HG03378 (cell line): ENCODE results near the gene OSBPL1A.

Source experiments
- ATAC-seq: cut with Tn5 transposase; IDR thresholded peaks from one replicate; pipeline ENCODE4 v1.9.1; 2021; ENCODE audit warnings: mild to moderate bottlenecking, moderate library complexity; ENCODE audit not compliant: unreplicated experiment

Gene OSBPL1A

DNA sequence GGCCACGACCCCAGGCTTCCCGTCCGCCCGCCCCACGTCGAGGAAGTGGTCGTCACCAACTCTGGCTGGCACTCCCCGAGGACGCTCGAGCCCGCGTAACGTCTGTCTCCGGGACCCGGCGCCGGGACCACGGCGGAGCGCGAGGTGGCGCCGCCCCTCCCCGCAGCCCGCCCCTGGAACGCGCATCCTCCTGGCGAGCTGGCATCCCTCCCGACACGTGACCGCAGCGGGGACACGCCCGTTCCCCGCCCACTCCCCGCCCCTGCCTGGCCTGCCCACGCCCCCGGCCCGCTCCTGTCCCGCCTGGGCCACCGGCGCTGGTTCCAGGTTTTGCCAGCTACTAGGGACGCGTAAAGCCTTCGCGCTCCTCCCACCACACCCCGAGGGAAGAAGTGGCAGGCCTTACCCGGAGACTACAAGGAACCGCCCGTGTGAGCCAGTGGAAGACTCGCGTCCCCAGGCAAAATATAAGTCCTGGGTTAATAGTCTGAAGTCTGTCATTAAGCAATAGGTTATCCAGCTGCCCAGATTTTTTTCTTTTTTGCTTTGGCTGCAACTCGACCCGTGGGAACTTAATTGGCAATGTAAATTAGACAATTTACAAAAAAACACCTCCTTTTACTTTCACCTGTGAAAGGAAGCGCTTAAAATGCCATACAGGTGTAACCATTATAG, at the start of gene OSBPL1A:
TSS of gene OSBPL1A (minus strand) at position 131 of the 675 bp plus-strand sequence. CDS start 20,291 bp downstream, outside the sequence.
- no peak for ATAC-seq

DNA sequence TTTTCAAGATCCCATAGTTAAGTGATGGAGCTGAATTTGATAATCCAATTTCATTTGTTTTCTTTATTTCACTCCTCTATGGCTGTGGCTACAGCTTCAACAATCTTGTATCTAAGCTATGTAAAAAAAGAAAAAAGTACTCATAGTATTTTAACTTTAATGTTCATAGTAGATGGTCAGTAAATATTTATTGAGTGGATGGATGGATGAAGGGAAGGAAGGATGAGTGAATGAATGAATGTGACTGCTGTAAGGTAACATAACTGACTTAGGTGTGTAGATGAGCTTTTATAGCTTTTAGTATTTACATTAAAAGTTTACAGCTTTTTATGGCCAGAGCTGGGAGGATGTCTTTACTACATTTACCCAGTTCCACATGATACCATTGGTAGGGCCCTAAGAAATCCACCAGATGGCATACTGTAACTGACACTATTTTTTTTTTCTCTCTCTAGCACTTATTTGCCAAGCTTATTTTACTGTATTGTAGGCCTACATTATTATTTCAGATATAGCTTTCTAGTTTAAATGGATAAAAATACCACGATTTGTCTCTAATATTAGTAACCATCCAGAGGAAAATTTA, 49.4 kb upstream of the OSBPL1A start:
- ATAC-seq: no peak

DNA sequence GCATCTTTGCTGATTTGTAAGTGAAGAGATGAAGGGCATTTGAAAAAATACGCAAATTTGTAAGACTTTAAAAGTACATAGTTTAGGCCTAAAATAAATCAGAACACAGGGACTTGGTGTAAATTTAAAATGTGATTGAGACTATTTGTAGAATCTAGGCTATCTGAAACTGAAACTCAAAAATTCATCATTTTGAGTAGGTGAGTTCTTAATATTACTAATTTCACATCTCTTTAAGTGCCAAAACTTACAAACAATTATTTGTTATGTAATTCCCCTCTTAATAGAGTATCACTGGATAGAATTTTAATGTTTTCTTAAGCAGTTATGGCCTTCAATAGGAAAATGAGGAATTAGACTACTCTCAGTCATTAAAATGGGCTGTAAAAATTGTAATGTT, 48.8 kb upstream of the OSBPL1A start:
- peak; percentile 76 for ATAC-seq

DNA sequence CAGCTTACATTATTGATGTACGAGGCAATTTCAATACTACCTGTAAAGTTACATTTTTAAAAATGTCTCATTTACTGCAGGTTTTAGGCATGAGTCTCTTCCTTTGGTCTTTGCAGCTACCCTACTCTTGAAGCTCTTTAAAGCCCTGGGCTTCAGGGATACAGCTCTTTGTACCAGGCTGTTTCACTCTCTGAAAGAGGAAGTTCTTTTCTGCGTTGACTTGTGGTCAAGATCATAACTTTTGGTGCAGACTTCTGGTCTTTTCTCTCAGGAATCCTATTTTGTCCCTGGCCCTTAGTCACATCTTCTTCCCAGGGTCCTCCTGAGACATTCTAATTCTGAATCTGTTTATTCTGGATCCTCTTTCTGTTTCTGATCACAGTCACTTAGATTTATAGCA, 46.2 kb upstream of the OSBPL1A start:
- ATAC-seq: peak; percentile 68

DNA sequence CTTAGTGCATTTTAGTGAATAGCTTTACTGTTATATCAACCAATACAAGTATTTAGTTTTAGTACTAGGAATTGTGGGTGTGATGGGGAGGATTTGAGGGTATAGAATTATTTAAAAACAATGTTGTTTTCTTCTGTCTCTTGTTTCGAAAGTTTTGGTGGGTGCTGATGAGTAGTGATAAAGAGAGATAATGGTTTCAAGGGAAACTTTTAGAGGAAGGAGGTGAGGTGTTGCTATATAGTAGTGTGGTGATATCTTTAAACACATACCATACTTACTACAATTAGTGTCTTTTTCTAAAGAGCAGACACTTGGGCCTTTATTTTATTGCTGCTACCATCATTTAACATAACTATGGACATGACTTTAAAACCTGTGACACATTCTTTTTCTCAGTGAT, 39.3 kb upstream of the OSBPL1A start:
- ATAC-seq: no peak

DNA sequence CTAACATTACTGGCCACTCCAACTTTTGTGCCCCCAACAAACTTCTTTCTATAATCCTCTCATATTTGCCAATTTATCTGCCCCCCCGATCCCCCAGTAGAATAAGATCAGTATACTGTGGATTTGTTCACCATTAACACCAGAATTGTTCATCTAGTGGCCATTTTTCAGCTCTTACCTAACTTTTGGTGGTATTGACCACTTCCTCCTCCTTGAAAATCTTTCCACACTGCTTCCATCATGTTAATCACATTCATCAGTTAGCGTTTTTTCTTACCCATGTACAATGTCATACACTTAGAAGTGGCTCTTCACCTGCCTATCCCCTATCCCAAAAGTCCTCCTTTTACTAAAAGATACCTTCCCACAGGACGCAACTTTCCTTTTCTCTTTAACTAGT, 35.0 kb upstream of the OSBPL1A start:
- no peak for ATAC-seq

DNA sequence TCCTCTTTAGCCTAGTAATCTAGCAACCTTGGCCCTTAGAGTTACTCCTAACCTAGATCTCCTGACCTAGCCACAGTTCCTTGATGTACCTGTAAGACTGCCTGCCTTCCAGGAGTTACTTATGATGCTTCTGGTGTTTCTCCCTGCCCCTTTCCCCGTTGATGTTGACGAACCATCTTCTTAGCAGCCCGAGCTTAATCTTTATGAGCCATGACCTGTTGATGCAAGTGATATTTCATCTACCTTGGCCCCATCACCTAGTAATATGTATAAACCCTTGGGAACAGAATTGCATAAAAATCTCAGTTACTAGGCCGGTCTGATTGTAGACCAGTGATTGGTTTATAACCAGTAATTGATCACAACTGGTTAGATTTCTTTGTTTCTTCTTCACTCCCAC, 31.6 kb upstream of the OSBPL1A start:
- no peak for ATAC-seq

DNA sequence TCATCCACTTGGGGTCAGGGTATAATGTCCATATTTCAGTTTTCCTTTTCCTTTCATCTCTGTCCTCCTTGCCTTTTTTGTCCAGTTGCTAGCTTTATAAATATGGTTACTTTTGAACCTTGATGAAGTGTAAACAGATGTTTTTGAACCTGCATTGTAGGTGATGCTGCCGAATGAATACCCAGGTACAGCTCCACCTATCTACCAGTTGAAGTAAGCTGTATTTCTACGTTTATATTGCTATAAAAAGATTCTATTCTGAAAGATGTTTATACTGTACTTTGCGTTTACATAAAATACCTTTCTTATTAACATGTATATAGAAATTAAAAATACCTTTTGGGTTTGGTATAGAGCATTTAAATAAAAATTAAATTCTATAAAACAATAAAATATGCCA, 31.1 kb upstream of the OSBPL1A start:
- no peak for ATAC-seq

DNA sequence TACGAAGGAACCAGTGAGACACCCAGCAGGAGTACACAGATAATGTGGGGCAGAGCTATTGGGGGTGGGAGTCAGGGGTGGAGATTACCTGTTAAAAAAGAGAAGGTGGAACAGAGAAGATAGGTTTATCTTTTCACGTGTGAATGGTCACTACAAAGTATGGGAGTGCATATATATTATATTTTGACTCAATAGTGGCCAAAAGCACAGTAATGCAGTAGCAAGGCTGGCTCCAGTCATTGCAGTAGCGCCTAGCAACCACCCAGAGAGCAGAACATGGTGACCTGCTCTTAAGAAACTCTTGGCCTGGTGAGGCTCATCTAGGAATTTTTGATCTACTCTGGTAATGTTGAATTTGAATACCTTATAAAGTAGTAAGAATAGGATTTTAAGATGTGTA, 29.9 kb upstream of the OSBPL1A start:
- ATAC-seq: no peak

DNA sequence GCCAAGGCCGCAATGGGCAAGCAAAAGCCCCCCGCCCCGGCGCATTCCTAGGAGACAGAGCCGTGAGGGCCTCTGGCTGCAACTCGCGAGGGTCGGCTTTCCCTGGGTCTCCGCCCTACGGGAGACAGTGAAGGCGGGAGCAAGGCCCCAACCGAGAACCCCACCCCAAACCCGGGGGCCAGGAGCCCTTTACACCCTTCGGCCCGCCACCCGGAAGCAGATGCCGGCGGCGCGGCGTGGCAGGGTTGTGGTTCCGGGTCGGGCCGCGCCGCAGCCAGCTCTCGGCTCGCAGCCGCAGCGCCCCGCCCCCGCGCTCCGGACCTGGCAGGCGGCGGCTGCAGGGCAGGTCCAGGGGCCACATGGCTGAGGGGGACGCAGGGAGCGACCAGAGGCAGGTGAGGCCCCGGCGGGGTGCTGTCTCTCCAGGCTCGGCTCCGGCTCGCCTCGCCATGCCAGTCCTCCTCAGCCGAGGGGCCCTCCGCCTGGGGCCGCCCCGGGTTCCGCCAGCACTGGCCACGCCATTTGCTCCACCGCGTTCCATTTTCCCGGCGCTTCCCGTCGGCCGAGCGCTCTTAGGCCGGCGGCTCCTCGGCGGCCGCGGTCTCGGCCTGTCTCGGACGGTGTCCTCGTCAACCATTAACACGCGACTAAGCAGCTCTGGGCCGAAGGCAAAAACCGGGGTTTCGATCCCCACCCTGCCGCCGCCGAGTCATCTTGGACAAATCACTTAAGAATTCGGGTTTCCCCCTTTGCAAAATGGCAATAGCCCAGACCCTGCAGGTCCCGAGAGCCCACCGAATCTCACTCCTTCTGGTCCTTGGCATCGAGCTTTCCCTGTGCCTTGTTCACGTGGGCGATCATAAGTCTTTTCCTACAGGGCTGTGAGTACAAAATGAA, 29.0 kb upstream of the OSBPL1A start, which contains the start of gene IMPACT:
TSS of gene IMPACT (plus strand) at position 273 of the 897 bp plus-strand sequence. CDS start at position 360, 87 bp downstream.
- ATAC-seq: peak; percentile 74

DNA sequence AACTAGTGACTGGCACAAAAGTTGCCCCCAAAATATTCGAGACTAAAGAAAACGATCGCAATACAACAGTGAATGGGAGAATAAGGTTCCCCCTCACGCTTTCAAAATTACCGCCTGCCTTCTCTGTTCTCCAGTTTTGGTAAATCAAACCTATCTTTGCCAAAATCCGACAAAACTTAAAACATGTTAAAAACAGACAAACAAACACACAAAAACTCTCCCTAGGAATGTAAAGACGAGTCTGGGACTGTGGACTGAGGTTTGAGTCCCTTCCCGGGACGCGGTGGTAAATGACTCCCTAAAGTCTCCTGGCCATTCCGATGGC, 28.4 kb upstream of the OSBPL1A start:
- no peak for ATAC-seq

DNA sequence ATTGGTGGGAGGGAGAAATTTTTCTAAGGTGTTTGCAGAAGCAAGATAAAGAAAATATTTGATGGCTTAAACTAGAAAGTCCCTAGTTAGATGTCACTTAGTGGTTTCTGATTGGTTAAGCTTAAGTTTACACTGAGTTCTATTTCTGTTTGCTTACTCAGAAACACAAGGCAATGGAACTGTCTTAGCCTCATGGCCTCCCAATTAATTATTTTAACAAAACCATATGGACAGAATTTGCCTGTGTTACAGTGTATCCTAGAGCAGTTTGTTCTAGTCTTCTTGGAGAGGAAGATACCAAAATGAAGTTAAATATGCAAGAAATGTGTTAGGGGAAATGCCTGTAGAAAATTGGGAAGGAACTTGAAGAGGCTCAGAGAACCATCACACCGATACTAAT, 24.2 kb upstream of the OSBPL1A start:
- no peak for ATAC-seq

DNA sequence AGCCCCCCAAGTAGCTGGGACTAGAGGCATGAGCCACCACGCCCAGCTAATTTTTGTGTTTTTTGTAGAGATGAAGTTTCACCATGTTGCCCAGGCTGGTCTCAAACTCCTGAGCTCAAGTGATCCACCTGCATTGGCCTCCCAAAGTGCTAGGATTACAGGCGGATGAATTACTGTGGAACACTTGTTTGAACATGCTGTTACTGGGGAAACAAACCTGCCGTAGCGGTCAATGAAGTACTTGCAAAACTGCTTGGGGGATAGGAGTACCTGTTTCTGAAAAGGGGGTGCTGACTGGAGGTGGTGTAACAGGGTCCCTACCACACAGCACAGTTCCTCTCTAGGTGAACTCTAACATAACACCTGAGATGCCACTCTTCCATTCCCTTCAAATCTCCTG, 22.9 kb upstream of the OSBPL1A start:
- no peak for ATAC-seq

DNA sequence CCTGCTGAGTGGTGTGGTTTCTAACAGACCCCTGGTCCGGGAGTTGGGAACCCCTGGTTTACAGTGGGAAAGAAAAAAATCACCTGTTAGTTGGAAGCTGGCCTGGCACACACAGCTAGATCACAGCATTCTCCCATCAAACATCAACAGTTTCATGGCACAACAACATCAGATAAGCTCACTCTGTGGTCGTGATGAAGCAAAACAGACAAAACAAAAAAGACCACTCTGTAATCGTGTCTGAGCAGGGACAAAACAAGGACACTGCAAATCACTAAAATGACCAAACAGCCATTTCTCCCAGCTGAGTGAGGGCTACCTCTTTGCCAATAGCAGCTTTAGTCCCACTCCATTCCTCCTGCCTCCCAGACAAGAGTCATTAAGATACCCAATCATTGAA, 19.9 kb upstream of the OSBPL1A start:
- ATAC-seq: no peak

DNA sequence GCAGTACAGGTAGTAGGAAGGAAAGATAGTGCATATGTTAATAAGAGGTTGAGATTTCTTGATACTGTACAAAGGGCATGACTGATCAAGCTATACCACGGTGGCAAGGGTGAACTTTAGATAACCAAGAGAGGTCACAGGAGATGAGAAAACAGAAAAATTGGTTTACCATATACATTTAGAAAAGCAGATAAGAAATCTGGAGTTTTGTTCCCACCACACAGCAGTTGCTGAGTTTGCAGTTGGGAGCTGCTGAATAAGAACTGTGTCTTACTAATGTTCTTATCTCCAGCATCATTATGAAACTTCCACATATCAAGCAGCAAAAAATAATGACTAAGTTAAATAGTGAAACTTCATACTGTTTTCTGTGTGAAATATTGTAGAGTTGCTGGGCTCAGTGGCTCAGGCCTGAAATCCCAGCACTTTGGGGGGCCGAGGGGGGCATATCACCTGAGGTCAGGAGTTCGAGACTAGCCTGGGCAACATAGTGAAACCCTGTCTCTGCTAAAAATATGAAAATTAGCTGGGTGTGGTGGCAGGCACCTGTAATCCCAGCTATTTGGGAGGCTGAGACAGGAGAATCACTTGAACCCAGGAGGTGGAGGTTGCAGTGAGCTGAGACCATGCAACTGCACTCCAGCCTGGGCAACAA, 16.9 kb upstream of the OSBPL1A start:
- peak; percentile 78 for ATAC-seq

DNA sequence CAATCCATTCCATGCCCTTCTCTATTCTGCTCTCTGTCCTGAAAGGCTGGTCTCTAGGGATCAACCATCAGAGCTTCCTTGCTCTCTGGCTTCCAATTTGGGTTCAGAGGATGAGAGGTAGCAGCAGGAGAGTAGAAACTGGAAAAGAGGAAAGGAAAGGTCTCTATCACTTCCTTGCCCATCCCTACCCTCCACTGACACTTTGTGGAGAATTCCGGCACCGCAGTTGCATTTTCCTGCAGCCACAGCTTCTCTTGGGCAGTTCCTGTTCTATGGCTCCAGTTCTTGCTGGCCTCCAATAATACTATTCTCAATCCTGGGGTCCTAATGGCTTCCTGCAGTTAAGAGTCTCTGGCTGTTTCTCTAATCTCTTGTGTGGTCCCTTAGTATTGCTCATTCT, 15.5 kb upstream of the OSBPL1A start:
- ATAC-seq: no peak

DNA sequence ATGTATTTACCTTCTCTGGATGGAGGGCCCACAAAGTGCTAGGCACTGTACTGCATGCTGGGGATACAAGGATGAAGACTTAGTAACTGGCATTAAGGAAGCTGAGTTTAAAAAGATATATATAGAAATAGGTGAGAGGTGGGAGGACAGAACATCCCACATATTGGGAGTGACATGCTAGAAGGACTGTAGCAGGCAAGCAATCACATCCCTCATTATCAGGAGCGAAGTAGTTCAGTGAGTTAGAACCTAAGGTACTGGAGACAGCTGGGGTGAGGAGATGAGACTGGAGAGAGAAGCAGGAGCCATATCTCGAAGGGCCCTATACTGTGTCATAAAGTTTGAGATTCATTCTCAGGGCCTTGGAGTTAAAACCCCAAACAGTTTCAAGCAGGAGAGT, 10.9 kb upstream of the OSBPL1A start:
- ATAC-seq: no peak

DNA sequence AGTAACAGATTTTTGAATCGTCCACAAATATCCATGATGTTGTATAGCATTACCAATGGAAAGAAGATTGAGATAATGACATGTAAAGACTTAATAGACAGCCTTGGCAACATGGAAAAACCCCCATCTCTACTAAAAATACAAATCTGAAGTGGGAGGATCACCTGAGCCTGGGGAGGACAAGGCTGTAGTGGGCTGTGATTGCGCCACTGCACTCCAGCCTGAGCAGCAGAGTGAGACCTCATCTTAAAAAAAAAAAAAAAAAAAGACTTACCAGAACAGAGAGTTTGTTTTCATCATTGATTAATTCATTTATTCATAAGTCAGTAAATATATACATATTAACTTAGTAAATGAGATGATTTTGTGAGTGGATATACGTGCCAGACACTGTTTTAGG, 7.0 kb upstream of the OSBPL1A start:
- ATAC-seq: no peak

DNA sequence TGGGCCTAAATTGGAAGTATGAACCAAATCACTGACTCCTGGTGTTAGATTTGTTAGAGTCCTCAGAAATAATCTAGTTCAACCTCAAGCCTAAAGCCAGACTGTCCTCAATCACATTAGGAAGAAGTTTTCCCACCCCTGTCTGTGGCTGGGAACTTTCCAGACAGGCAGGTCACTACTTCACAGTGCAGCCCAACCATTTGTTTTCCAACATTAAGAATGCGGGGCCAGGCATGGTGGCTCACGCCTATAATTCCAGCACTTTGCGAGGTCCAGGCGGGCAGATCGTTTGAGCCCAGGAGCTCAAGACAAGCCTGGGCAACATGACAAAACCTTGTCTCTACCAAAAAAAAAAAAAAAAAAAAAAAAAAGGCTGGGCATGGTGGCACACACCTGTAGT, 5.5 kb upstream of the OSBPL1A start:
- no peak for ATAC-seq

DNA sequence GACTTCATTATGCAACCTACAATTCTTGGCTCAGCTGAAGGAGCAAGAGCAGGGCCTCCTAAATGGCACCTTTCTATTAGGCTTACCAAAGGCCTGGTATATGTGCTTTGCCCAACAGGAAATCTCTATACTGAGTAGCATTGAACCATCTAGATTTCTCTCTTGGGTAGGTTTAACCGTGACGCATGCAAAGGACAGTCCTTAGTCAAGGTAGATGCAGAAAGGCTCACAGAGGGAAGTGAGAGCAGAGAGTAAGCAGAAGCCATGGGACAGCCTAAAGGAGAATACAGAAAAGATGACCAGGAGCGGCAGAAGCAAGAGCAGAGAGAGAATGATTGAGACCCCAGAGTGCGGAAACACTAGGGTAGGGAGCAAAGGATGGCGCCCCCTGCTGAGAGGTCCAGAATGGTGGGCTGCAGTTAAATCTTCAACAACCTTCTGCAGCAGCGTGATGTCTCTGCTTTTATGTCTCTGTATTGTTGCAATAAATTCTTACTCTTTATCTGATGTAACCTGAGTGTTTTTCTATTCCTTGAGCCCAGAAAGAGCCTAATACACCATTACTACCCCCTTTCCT, 4.7 kb upstream of the OSBPL1A start:
- ATAC-seq: no peak

DNA sequence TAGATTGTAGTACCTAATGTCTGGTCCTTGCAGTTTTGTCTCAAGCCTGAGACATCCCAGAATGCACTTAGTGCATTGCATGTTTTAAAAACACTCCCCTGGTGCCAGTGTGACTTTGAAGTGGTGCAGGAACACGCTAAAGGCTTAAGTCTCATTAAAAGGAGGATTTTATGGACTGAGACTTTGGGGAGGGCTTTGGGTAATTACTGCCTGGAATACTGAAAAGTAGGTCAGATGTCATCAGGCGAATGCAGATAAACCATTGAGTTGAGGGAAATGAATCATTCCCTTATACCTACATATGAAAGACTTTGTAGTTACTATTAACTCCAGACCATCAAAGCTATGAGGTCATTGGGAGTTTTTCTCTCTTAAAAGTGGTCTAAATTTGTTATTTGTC, 3.0 kb upstream of the OSBPL1A start:
- ATAC-seq: no peak
